ENCODE measurements around the gene SNRPD3. TPM values are rescaled to one million over a fixed set of nuclear protein-coding genes. Genes with fewer than 3 reads are reported as not detected.

The SNRPD3 gene
- total and polyA plus RNA-seq, 9 of the 15 experiments (the other 6 are each of a cell fraction or from before 2014, with no cell fraction given), result 131 to 366 (median 274) TPM

GRCh38 chr22:24513378-24514240 lies 42.2 kb upstream of the SNRPD3 start:
- Histone ChIP-seq H3K9me3 (replicated peaks; ENCODE audit: control insufficient read depth, insufficient read depth, low read depth, low read length) (no peaks in the 10 kb centered on the region), H3K4me1 (replicated peaks in 1 of 2; ENCODE audit: control insufficient read depth in 2 of 2, insufficient read depth in 2 of 2, low read length in 2 of 2) (peaks cover 13 to 24% of the 10 kb centered on the region in 2 experiments), H3K4me2 (ENCODE audit: insufficient read depth, low read length) (no peak overlapping the region), H3K4me3 (no peak overlapping the region), H3K27ac (ENCODE audit: extremely low read depth, low read depth, low read length) (no peak overlapping the region), H2AFZ (ENCODE audit: low read depth, low read length) (no peak overlapping the region), H3K9me1 (ENCODE audit: control insufficient read depth, insufficient read depth, low read length) (peaks cover 3% of the 10 kb centered on the region), H3K36me3 (ENCODE audit: control insufficient read depth, insufficient read depth, low read length) (no peaks in the 10 kb centered on the region), H4K20me1 (replicated peaks; ENCODE audit: control insufficient read depth, insufficient read depth, low read length) (no peaks in the 10 kb centered on the region), H3K9ac (ENCODE audit: insufficient read depth in 1 of 2, low read depth in 2 of 2, low read length in 2 of 2) (no peak overlapping the region), H3K79me2 (ENCODE audit: control insufficient read depth, insufficient read depth, low read length) (no peaks in the 10 kb centered on the region), H3K27me3 (ENCODE audit: control insufficient read depth in 2 of 2, insufficient read depth in 2 of 2, low read length in 2 of 2) (no peaks in the 10 kb centered on the region)
- CTCF ChIA-PET (ENCODE audit: low intra/inter-chr PET ratio), result no interaction called here
- TF ChIP-seq KLF16 (IDR thresholded peaks at IDR 0.05) (no peak), MAFK (IDR thresholded peaks at IDR 0.05; ENCODE audit: low read length) (no peak), C11orf30 (IDR thresholded peaks at IDR 0.05; ENCODE audit: low read depth) (no peak), PML (IDR thresholded peaks at IDR 0.05; ENCODE audit: low read length) (no peak), ZNF253 (CRISPR knock-in tag; conservative IDR thresholded peaks at IDR 0.05) (no peak), SRSF7 (optimal IDR thresholded peaks at IDR 0.05; ENCODE audit: low read depth, low read length) (no peak), HMG20A (CRISPR knock-in tag; conservative IDR thresholded peaks at IDR 0.05) (no peak), PATZ1 (CRISPR knock-in tag; IDR thresholded peaks at IDR 0.05; ENCODE audit: borderline replicate concordance) (no peak), GTF2E2 (tag; IDR thresholded peaks at IDR 0.05) (no peak), MCM7 (IDR thresholded peaks at IDR 0.05) (no peak), ZBTB1 (CRISPR knock-in tag; IDR thresholded peaks at IDR 0.05; ENCODE audit: borderline replicate concordance, low read depth) (no peak), KAT8 (IDR thresholded peaks at IDR 0.05; ENCODE audit: low read depth) (no peak), ZFX (CRISPR knock-in tag; IDR thresholded peaks at IDR 0.05) (no peak), TOE1 (IDR thresholded peaks at IDR 0.05; ENCODE audit: borderline replicate concordance) (no peak), TOE1 (CRISPR knock-in tag; IDR thresholded peaks at IDR 0.05; ENCODE audit: borderline replicate concordance, low read depth) (no peak), ZFPM2 (CRISPR knock-in tag; IDR thresholded peaks at IDR 0.05) (no peak), ILF3 (IDR thresholded peaks at IDR 0.05; ENCODE audit: borderline replicate concordance) (no peak), MYNN (IDR thresholded peaks at IDR 0.05) (no peak), MYNN (CRISPR knock-in tag; IDR thresholded peaks at IDR 0.05) (no peak)
- no peak for FAIRE-seq
- POLR2A ChIA-PET, result no interaction called here
- DNase-seq (ENCODE audit: extremely low read depth in 1 of 4, low spot score in 3 of 4), result no peak
- WGBS (ENCODE audit: insufficient coverage, low coverage, missing lambda C conversion rate), result 39% methylated on average over 9 of the region's 9 CpGs
- no peak for ATAC-seq
- in situ Hi-C loops (cut with MboI), result loop anchor here (5.0 to 25.0 kb wide), 2 partner anchors 96 to 551 kb away; partner anchors contain the start of genes DDT, DDTL and GSTT2B
- intact Hi-C loops (cut with micrococcal nuclease), result no loop called here
- no TSS peak for BruUV-seq (replicated peaks)
